Stomach (tissue), 4 donors: ENCODE measurements around the gene ACTR10.

ENCODE experiments used
- EP300 ChIP-seq: sonication (generic); formaldehyde crosslinking; IDR thresholded peaks from one replicate; pipeline ENCODE4 v1.6.1; 2017; ENCODE audit warnings: antibody characterized with exemption
- POLR2A ChIP-seq, 4 donors: fragments of 450-650 bp; IDR thresholded peaks; one replicate each; pipeline ENCODE4 v1.6.1; 2016; ENCODE audit warnings: antibody characterized with exemption in 4 of 4, control low read depth in 2 of 4, mild to moderate bottlenecking in 1 of 4, moderate library complexity in 1 of 4
- TF ChIP-seq, protein P1 (sequence below), 7 experiments: fragments of 450-650 bp in 4 of 7; fragments of 200-600 bp in 3 of 7; sonication (generic) in 3 of 7; IDR thresholded peaks; one replicate each; pipeline ENCODE4 v1.5.1; 2016 to 2019; ENCODE audit warnings: antibody characterized with exemption in 7 of 7, control low read depth in 2 of 7, mild to moderate bottlenecking in 1 of 7

GRCh38 chr14:58265401-58265800, 65.5 kb downstream of the ACTR10 start:
- TF ChIP-seq, protein P1, sequence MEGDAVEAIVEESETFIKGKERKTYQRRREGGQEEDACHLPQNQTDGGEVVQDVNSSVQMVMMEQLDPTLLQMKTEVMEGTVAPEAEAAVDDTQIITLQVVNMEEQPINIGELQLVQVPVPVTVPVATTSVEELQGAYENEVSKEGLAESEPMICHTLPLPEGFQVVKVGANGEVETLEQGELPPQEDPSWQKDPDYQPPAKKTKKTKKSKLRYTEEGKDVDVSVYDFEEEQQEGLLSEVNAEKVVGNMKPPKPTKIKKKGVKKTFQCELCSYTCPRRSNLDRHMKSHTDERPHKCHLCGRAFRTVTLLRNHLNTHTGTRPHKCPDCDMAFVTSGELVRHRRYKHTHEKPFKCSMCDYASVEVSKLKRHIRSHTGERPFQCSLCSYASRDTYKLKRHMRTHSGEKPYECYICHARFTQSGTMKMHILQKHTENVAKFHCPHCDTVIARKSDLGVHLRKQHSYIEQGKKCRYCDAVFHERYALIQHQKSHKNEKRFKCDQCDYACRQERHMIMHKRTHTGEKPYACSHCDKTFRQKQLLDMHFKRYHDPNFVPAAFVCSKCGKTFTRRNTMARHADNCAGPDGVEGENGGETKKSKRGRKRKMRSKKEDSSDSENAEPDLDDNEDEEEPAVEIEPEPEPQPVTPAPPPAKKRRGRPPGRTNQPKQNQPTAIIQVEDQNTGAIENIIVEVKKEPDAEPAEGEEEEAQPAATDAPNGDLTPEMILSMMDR (IDR thresholded peaks at IDR 0.05) = no peak
- TF ChIP-seq EP300 (no peak), POLR2A (IDR thresholded peaks at IDR 0.05) (no peak)
